HL-60/S4 treated with phorbol 12-myristate 13-acetate at 8.2 ng/mL for 4 days and 3 days (cell line): ENCODE data around the gene WDR38.

ENCODE experiments used
- in situ Hi-C: fragments of 300-500 bp; cut with MboI; formaldehyde crosslinking; loops from 2 replicates; pipeline ENCODE4 v1.15.0; 2022; ENCODE audit warnings: low sequenced_read_pairs

Gene WDR38, protein sequence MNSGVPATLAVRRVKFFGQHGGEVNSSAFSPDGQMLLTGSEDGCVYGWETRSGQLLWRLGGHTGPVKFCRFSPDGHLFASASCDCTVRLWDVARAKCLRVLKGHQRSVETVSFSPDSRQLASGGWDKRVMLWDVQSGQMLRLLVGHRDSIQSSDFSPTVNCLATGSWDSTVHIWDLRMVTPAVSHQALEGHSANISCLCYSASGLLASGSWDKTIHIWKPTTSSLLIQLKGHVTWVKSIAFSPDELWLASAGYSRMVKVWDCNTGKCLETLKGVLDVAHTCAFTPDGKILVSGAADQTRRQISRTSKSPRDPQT

DNA sequence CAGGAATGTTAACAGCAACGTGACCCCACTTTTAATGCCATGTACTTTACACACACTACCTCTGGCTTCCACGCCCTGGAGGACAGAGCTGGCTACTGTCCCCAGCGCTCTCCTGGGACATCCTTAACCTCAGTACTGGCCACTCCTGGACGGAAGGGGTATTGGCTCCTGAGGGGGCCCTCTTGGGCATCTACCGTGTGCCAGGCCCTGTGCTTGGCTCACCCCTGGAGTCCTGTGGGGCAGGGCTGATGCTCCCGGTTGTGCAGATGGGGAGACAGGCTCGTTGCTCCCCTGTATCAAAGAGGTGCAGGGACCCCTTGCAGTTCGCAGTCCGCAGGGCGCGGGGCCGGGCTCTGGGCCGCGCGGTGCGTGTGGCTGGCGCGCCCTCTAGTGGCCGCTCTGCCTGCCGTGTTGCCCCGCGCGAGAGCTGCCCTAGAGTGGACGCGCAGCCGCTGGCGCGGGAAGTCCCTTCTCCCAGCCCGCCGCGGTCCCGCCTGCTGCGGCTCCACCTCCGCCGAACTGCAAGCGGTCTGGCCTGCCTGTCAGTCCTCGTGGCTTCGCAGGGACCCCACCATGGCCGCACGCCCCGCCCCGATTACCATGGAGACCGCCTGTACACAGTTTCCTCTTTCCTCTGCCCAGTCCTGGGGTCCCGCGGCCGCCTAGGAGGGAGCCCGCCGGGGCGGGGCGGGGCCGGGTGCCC lies at the start of gene WDR38:
Gene WDR38 (plus strand): TSS at position 632 of the 703 bp plus-strand sequence. CDS start 72 bp downstream, outside the sequence.
- in situ Hi-C loops = no loop called here

DNA sequence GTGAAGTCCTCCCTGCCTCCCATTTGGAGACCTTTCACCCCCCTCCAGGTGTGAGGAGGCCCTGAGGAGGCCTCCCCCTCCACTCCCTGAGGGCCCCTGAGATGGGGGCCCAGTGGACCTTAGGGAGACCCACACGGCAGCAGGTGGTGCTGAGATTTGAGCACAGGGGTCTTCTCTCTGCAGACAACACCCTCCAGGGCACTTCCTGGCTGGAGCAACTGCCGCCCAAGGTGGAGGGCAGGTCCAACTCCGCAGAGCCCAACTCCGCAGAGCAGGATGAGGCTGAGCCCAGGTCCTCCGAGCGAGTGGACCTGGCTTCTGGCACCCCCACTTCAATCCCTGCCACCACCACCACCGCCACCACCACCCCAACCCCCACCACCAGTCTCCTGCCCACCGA lies 49.3 kb upstream of the WDR38 start:
- in situ Hi-C loops = no loop called here

DNA sequence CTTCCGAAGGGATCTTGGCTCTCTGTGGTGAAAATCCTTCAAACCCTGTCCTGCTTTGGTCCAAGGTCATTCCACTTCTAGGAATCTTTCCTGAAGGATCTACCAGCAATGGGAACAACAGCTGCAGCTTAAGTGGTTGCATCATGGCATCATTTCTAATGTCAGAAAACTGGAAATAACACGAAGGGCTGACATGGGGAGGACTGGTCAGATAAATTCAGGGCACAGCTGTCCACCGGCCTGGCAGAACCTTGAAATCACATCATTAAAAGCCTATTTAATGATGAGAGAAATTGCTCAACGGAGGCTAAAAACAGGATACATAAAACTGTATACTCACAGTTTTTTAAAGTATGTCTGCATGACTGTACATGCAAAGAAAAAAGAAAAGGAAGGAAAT lies 48.1 kb upstream of the WDR38 start:
- in situ Hi-C loops = no loop called here

DNA sequence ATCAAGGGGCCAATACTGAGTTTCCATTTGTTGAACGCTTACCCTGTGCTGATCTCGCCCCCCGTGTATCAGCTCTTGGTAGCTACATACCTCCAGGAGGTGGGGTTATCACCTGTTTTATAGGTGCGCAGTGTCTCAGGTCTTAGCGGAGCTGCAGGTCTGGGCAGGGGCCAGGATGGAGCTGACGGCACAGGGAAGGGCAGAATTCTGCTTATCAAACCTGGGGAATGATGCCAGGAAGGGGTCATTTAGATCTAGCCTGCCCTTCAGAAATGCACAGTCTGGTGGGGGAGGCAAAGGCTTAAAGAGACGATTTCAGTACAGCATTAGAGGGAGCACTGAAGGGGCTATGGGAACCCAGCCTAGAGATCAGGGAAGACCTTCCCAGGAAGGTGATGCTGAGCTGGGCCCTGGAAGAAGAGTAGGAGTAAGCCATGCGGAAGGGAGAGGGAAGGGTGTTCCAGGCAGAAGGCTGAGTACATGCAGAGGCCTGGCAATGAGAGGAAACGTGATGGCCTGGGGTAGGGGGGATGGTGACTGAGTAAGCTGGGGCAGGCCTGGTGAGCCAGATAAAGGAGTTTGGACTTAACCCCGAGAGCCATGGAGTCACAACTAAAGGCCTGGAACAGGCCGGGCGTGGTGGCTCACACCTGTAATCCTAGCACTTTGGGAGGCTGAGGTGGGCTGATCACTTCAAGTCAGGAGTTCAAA lies 44.9 kb upstream of the WDR38 start:
- in situ Hi-C loops = no loop called here

DNA sequence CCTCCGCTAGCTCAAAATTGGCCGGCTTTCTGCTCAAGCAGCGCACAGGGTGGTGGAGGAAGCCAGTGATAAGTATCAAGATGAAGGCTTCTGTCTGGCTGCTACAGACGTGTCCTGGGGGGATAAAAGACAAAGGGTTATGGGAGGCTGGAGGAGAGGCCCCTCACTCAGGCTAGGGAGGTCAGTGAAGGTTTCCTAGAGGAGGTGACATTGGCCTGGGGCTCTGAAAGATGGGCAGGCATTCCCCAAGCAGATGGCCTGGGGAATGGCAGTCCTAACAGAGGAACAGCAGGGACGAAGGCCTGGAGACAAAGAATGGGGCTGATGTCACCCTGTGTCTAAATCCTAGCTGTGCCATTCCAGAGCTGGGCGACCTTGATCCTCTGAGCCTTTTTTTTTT lies 44.0 kb upstream of the WDR38 start:
- in situ Hi-C loops = no loop called here

DNA sequence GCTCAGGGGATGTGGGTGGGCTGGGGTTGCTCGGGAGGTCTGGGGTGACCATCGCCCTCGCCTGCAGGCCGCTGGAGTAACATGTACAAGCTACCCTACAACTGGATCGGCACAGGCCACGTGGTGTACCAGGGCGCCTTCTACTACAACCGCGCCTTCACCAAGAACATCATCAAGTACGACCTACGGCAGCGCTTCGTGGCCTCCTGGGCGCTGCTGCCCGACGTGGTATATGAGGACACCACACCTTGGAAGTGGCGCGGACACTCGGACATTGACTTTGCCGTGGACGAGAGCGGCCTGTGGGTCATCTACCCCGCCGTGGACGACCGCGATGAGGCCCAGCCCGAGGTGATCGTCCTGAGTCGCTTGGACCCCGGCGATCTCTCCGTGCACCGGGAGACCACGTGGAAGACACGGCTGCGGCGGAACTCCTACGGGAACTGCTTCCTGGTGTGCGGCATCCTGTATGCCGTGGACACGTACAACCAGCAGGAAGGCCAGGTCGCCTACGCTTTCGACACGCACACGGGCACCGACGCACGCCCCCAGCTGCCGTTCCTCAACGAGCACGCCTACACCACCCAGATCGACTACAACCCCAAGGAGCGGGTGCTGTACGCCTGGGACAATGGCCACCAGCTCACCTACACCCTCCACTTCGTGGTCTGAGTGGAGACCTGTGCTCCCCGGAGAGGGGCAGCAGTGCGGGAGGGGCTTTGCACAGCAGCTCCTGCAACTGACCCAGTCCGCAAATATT lies 43.3 kb upstream of the WDR38 start:
- in situ Hi-C loops = no loop called here

DNA sequence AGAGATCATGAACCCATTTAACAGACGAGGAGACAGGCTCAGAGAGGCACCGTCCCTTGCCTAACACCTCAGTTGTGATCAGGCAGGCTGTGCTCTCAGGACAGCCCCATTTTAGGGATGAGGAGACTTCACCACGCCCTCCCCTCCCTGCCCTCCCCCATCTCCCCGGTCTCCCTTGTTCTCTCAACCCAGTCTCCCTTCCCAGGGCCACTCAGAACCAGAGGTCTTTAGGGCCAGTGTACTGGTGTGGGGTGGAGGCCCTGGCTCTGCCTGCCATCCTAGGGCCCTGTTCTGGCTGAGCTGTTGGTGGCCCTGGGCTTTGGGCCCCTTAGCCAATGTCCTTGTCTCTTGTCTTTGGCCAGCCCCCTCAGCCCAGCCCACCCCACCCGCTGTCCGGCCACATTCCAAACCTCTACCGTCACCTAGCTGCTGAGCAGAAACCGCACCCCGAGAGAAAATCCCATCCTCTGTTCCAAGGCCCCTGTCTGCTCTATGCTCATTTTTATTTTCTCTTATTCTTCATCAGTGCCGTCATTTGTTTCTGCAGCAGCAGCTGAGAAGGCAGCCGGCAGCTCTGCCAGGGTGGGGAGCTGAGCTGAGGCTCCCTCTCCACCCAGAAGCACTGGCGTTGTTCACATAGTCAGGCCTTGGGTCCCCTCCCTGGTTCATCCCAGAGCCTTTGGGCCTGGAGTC lies 42.5 kb upstream of the WDR38 start:
- in situ Hi-C loops = no loop called here

DNA sequence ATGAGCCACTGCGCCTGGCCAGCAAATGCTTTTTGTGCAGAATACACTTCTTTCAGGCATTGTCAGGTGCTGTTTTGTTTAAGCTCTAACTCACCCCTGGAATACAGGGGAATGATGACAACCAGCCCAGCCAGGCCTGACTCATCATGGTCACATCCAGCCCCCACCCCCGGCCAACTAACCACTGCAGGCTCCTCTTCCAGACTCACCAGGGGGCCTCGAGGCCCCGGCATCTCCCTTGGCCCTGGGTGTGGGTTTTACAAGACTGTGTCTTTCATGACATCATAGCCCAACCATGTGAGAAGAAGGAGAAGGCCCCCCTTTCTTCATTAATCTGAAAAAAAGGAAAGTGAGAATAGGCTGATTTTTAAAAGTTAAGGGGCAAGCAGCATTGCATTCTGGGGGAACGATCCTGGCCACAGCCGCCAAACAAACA lies 40.8 kb upstream of the WDR38 start:
- in situ Hi-C loops = no loop called here

DNA sequence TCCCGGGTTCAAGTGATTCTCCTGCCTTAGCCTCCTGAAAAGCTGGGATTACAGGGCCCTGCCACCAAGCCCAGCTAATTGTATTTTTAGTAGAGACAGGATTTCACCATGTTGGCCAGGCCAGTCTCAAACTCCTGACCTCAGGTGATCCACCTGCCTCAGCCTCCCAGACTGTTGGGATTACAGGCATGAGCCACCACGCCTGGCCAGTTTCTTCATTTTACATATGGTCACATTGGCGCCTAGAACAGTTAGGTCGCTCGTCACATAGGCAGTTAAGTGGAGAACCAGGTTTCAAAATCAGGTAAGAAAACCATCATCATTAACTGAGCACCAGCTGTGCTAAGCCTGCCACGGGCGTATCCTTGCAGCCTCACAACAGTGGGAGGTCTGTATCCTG lies 40.2 kb upstream of the WDR38 start:
- in situ Hi-C loops = no loop called here

DNA sequence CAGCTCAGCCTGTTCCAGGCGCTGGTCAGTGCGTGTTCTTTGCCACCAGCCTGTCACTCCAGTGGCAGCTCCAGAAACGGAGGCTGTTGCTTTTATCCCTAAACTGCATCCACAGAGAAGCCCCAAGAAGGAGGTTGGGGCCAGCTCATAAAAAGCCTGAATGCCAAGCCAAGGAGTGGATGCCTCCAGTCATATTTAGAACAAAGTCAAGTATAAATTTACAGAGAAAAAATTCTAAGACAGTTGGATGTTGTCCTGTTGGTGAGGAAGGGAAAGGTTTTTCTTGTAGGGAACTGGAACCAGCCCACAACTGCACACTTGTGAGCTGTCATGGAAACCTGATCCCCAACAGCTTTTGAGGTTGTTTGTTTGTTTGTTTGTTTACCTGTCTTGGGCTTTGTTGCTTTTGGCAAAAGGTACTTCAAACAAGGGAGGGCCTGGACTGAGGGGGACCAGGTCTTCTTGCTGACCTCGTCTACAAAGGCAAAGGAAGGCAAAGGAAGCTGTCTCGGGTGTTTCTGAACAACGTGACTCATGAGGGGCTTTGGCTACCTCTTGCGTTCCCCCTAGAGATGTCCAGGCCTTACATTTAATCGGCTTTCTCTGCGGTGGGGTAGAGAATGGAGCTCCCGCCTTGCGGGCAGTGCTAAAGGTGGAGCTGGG lies 39.6 kb upstream of the WDR38 start:
- in situ Hi-C loops = no loop called here

DNA sequence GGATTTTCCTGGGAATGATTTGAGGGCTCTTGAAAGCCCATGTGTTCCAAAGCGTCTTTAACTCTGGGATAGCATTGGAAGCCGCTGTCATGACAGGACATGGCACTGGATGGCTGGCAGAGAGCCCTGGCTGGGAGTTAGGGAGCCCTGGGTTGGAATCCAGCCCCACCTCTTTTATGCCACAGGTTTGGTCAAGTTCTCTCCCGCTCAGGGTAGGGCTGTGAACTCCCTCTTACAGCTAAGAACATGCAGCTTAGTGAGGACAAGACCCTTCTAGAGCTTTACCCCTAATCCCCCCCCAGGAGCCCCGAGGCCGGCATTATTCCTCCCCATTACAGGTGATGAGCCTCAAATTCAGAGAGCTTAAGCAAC lies 39.1 kb upstream of the WDR38 start:
- in situ Hi-C loops = no loop called here

DNA sequence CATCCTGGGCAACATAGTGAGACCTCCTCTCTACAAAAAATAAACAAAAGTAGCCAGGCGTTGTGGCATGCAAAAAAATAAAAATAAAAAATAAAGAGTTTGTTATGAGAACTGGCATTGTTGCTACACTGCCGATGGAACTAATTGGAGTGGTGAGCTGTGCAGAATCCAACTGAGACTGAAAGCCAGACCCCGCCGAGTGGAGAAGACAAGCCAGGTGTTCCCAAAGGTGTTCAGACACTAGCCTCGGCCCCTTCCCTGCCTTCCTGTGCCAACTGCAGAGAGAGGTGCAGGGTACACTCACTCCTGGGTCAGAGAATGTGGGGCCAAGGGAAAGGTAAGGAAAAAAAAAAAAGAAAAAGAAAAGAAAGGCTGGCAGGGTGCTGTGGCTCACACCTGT lies 37.7 kb upstream of the WDR38 start:
- in situ Hi-C loops = no loop called here

DNA sequence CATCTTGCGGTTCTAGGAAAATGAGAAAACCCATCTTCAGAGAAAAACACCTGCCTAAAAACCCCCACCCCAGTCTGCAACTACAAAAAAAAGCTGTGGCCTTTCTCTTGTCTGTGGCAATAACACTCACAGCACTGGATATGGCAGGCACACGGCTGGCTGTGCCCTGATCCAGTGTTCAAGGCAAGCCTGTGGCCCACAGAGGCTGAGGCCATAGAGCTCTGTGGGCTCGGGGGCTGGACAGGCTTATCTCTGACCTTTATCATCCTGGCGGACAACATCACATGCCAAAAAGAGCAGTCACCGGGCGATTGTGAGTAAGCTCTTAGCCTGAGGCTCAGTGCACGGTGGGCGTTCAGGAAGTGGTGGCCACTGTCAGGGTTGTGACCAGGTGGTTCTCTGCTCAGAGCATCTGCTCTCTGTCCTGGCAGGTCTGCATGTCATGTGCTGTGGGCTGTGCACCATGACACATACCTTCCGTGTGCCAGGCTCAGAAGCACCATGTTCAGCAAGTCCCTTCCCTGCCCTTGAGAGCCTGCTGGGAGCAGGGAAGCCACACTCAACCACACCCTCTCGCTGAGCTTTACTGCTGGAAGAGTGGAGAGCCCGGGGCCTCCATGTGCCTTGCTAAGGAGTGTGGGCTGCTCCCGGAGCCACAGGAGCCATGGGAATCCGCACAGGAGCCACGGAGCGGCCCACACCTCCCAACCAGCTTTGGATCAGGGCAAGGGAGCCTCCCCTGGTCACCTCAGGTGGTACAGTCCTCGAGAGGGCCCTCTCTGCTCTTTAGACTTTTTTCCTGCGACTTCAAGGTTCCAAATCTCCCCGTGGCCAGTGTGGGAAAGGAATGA lies 34.6 kb upstream of the WDR38 start:
- in situ Hi-C loops = no loop called here

DNA sequence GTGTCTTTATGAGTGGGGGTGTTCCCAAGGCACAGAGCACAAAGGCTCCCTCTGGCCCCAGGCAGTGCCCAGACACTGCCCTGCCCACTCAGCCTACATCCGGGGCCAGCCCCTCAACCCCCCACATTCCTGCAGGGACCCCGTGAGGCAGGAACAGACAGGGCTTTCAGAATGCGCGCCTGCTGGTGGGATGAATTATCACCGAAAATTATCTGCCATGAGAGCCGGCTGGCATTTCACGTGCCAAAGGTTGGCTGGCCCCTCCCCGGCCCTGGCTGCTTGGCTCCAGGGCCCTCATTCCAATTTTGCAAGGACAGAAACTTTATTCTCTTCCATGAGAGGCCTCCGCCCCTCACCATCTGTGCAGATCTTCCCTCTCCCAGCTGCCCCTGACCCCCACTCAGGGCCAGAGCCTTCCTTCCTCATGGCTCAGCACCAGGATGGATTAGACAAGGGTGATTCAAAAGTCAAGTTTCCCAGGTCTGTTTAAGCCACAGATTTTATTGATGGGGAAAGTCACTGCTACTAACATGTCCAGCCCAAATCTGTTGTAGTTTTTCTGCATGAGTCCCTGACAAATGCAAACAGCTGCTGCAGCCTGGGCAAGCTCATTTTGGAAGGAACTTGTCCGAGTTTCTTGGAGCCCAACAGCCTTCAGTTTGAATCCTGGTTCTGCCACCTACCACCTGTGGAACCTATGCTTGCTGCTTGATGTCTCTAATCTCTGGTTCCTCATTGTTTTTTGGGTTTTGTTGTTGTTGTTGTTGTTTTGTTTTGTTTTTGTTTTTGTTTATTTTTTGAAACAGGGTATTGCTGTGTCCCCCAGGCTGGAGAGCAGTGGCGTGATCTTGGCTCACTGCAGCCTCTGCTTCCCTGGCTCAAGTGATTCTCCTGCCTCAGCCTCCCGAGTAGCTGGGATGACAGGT lies 32.3 kb upstream of the WDR38 start:
- in situ Hi-C loops = no loop called here

DNA sequence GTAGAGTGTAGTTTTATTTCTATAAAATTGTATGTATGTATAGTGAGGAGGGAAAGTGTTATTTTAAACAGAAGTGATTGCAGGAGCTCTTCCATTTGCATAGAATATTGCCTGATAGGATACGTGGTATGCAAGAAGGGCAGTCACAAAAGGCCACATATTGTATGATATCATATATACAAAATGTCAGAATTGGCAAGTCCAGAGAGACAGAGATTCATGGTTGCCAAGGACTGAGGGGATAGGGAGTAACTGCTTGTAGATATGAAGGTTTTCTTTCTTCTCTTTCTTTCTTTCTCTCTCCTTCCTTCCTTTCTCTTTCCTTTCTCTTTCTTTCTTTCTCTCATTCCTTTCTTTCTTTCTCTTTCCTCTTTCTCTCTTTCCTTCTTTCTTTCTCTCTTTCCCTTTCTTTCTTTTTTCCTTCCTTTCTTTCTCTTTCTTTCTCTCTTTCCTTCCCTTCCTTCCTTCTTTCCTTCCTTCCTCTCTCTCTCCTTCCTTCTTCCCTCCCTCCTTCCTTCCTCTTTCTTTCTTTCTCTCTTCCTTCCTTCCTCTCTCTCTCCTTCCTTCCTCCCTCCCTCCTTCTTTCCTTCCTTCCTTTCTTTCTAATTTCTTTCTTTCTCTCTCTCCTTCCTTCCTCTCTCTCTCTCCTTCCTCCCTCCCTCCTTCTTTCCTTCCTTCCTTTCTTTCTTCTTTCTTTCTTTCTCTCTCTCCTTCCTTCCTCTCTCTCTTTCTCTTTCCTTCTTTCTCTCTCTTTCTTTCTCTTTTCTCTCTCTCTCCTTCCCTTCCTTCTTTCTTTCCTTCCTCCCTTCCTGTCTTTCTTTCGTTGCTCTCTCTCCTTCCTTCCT lies 24.5 kb upstream of the WDR38 start:
- in situ Hi-C loops = no loop called here

DNA sequence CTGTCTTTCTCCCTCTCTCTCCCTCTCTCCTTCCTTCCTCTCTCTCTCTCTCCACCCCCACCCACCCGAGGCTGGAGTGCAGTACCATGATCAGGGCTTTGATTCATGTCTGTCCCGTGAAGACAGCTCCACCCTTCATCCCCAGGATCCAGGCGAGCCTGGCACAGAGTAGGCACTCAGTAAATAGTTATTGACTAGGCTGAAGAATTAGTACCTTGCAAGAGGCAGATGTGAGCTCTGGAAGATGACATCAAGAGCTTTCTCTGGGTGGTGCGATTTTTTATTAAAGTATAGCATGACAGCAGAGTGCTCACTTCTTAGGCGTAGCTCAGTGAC lies 24.0 kb upstream of the WDR38 start:
- in situ Hi-C loops = no loop called here

DNA sequence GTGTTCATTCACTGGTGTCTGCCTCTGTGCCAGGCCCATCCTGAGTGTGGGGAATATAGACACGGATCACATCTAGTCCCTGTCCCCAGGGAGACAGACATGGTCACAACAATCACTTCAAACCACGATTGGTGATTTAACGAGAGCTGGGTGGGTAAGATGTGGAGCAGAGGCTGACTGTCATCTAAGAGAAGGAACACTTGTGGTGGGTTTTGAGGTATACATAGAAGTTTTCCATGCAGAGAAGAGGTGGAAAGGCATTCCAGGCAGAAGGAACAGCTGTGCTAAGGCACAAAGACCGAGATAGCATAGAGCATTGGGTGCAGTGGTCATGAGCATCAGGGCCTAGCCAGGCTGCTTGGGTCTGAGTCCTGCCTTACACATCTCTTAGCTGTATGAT lies 22.7 kb upstream of the WDR38 start:
- in situ Hi-C loops = no loop called here
